NCI-H82 treated with DMSO at 0.1 percent for 48 hours (cell line): Measurements from ENCODE around the gene PEF1.
A peak's percentile ranks its signal among the peaks of the same experiment; 100 is the strongest.

ENCODE experiments used
- DNase-seq: peaks from one replicate; lab custom pipeline; 2025; ENCODE audit not compliant: unreplicated experiment; lab: John Stamatoyannopoulos, UW

The PEF1 gene

DNA sequence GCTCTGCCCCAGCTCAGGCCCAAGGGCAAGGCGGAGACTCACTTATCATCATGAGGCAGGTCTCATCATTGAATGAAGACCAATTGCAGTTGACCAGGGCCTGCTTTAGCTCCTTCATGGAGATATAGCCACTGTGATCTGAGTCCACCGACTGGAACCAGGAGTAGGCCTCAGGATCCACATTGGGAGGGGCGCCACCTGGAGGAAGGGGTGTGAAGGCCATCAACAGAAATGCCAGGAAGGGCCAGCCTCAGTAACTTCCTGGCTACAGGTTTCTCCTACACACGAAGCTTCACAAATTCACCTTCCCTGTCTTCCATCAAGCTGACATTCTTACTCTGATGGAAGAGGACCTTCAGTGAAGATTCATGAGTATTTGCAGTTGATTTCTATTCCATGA lies 11.6 kb downstream of the PEF1 start:
- DNase-seq = no peak

- DNase-seq = no peak
Observed at GRCh38 chr1:31632649-31633048, 12.0 kb downstream of the PEF1 start.

DNA sequence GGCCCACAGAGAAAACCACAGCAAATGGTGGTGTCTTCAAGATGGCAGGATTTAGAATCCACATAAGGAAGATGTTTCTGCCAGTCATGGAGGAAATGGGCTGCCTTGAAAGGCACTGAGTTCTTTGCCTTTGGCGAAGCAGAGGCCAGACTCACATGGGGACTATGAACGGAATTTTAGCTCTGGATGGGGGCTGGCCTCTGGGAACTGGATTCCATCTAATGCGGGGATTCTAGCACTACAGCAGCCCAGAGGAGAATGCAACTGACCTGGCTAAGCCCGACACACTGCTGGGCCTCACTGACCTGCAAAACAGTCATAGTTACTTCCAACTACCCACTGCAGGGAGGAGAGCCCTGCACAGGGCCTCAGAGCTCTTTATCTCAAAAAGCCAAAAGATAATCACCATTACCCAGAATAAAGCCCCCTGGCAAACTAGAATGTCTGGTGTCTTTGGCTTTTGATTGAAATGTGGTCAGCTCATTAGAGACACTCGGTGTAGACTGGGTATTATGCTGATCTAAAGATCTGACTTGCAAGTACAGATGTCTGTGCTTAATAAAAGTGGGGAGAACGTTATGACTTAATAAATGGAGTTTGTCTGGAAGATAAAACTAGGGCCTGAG lies 15.6 kb downstream of the PEF1 start:
- DNase-seq = no peak

GRCh38 chr1:31627930-31628559 lies 16.6 kb downstream of the PEF1 start:
- DNase-seq = peak; percentile 18

- DNase-seq = peak; percentile 25
Observed at GRCh38 chr1:31627301-31627929, 17.3 kb downstream of the PEF1 start.

- no peak for DNase-seq
Observed at GRCh38 chr1:31626223-31627207, 18.2 kb downstream of the PEF1 start.

- no peak for DNase-seq
Observed at GRCh38 chr1:31625561-31626222, 19.0 kb downstream of the PEF1 start.

DNA sequence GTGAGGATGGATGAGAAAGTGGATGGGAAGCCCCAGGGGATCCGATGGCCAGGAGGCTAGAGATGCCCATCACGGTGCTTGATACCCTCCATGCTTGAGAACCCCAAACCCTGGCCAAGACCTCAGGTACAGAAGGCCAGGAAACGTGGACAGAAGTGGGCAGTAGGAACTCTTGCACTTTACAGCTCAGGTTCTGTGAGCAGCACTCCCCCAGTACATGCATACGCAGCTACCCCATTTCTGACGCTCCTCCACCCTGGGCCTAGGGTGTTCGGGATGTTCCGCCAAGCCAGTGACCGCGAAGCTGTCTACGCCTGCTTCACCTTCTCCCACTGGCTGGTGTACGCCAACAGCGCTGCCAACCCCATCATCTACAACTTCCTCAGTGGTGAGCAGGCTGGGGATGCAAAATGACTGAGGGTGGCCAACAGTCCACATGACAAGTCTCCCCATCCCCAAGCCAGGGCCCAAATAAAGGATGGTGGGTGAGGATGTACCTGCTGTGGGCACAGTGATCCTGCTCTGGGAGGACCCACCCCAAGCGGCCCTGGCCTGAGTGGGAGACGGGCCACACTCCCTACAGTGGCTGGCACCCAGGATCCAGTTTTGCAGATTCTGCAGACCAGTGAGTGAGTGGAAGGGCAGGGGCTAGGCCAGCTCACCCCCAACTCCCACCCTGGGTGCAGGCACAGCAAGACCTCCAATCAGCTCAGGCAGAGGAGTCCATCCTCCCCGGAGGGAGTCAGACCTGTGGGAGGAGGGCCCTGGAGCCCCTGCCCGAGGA lies 19.8 kb downstream of the PEF1 start:
- no peak for DNase-seq

GRCh38 chr1:31624309-31624708 lies 20.4 kb downstream of the PEF1 start:
- no peak for DNase-seq

DNA sequence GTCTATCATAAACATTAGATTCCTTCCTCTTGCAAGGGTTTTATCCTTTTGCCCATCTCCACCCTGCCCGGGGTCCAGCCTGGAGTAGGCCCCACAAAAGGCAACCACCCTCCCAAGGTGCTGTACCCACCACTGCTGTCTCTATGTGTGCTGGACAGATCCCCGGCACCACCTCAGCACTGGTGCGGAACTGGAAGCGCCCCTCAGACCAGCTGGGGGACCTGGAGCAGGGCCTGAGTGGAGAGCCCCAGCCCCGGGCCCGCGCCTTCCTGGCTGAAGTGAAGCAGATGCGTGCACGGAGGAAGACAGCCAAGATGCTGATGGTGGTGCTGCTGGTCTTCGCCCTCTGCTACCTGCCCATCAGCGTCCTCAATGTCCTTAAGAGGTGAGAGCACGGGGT lies 21.3 kb downstream of the PEF1 start:
- no peak for DNase-seq

DNA sequence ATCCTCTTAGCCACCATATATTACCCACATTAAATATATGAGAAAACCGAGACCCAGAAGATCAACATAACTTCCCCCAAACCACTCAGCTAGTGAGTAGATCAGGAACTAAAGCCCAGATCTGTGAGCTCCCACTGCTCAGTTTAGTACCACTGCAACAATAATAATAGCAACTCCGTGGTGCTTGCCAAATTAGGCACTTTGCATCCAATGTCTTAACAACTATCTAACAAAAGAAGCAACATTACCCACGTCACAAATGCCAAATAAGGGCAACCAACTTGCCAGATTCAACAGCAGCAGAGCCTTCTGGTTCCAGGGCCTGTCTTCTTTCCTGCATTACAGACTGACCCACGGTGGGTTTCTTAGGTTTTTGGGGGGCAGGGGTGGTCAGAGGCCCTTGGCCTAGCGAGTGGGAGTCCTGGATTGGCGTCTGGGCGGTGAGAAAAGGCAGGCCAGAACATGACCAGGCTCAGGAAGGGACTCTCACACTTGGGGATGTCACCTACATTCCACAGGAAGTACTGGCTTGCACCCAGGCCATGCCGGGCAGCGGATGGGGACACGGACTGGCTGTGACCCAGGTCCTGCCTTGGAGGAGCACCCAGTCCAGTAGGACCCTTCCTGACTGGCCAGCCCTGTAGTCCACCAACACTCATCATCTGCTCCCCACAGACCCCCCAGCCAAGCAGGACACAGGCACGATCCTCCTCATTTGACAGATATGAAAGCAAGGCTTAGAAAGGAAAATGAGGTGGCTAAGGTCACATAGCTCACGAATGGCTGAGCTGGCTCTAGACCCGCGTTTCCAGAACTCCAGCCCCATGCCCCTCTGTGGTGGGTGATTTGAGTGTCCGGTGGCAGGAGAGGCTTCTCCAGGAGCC lies 22.6 kb downstream of the PEF1 start:
- no peak for DNase-seq

DNA sequence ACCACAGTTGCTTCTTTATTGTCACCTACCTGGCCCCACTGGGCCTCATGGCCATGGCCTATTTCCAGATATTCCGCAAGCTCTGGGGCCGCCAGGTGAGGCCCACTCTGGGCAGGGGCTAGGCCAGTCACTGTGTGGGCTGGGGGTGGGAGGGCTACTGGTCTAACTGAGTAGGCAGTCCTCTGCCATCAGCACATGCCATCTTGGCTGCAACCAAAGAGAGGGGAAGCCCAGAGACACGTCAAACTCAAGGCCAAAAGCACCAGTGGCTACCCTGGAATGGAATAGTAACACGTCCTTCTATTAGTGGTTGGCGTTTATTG lies 23.2 kb downstream of the PEF1 start:
- no peak for DNase-seq

- no peak for DNase-seq
Observed at GRCh38 chr1:31620631-31621497, 23.8 kb downstream of the PEF1 start.

GRCh38 chr1:31618916-31619846 lies 25.5 kb downstream of the PEF1 start:
- no peak for DNase-seq

- peak; percentile 40 for DNase-seq
Observed at GRCh38 chr1:31617916-31618746, 26.5 kb downstream of the PEF1 start.

DNA sequence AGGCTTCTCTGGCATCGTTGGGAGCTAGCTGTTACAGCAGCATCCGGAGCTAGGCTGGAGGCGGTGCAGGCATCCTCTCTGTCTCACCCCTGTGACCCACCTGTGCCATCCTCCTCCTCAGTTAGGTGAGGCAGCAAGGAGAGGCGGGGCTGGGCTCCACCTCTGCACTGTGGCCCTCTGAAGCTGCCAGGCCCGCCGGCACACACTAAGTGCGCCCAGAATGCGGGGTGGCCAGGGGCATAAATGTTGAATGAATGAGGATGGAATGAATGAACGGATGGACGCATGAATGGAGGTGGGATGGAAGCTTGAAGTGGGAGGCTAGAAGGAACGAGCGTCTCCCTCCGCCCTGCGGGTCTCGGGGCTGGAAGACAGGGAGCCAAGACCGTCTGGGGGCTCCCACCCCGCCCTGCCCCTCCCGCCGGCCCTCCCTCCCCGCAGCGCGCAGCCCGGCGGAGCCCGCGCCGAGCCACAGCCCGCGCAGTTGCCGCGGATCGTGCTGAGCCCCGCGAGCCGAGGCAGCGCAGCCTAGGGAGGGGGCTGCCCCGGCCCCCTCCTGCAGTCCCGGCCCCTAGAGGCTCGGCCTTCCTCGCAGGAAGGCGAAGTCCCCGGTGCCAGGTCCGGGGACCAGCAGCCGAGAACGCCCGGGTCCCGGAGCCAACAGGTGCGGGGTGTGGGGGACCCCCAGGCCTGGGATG lies 27.3 kb downstream of the PEF1 start, which contains the start of gene HCRTR1:
TSS of gene HCRTR1 (plus strand) at position 472 of the 698 bp plus-strand sequence. CDS start 1,504 bp downstream, outside the sequence.
- no peak for DNase-seq
